Measurements from ENCODE around the gene PES1. TPM values are rescaled to one million over a fixed set of nuclear protein-coding genes. Genes with fewer than 3 reads are reported as not detected.

The PES1 gene
- total RNA-seq, 6 donors from 2014 or later = 27.2 to 66.9 (median 56.9) TPM

DNA sequence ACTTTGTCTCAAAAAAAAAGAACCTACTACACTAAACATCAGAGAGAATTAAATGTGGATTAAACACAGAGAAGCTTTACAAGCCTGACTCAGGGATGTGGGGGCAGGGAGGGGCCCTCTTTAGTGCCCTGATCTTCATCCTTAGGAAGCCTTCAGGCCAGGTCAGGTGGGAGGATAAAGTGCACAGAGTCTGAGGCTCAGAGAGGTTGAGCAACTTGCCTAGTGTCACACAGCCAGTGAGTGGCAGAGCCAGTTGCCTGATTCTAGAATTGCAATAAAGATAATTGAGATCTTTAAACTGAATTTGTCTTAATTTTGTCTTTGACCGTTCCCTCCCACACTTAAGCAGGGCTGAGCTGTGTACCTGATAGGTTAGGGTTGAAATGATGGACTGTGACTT lies 52.3 kb downstream of the PES1 start:
- TF ChIP-seq POLR2AphosphoS5 (IDR thresholded peaks at IDR 0.05) (no peak), CTCF (IDR thresholded peaks at IDR 0.05) (no peak), POLR2A (IDR thresholded peaks at IDR 0.05) (no peak), EP300 (IDR thresholded peaks at IDR 0.05) (no peak)
- 79 to 100% methylated on average over 1 of the region's 1 CpG for WGBS, 2 donors
- Histone ChIP-seq H3K27me3 (peaks cover 0 to 4% (median 0%) of the 10 kb centered on the region in 4 donors), H3K36me3 (no peaks in the 10 kb centered on the region), H3K4me3 (no peak overlapping the region), H3K9me3 (no peaks in the 10 kb centered on the region), H3K27ac (no peak overlapping the region), H3K4me1 (peaks cover 4 to 12% (median 6%) of the 10 kb centered on the region in 4 donors)
- ATAC-seq (ENCODE audit: low FRiP score in 2 of 2) (no peak), DNase-seq (no peak)

GRCh38 chr22:30538280-30538679 lies 53.4 kb downstream of the PES1 start:
- TF ChIP-seq POLR2A (IDR thresholded peaks at IDR 0.05) = no peak
- no peak for TF ChIP-seq POLR2AphosphoS5 (IDR thresholded peaks at IDR 0.05)
- TF ChIP-seq EP300 (IDR thresholded peaks at IDR 0.05) = no peak
- TF ChIP-seq CTCF (IDR thresholded peaks at IDR 0.05) = no peak
- no peak for ATAC-seq (ENCODE audit: low FRiP score in 2 of 2)
- no peaks in the 10 kb centered on the region for H3K9me3 ChIP-seq
- H3K4me1 ChIP-seq = peaks cover 4 to 12% (median 6%) of the 10 kb centered on the region in 4 donors
- DNase-seq = no peak
- 90 to 94% methylated on average over 6 of the region's 6 CpGs for WGBS, 2 donors
- H3K36me3 ChIP-seq = no peaks in the 10 kb centered on the region
- H3K27me3 ChIP-seq = peaks cover 0 to 4% (median 0%) of the 10 kb centered on the region in 4 donors
- no peak overlapping the region for H3K4me3 ChIP-seq
- no peak overlapping the region for H3K27ac ChIP-seq

- Histone ChIP-seq H3K9me3 (no peaks in the 10 kb centered on the region), H3K27ac (no peak overlapping the region), H3K27me3 (peaks cover 0 to 4% (median 0%) of the 10 kb centered on the region in 4 donors), H3K4me3 (no peak overlapping the region), H3K36me3 (no peaks in the 10 kb centered on the region), H3K4me1 (peaks cover 0 to 6% (median under 1%) of the 10 kb centered on the region in 4 donors)
- no peak for ATAC-seq (ENCODE audit: low FRiP score in 2 of 2)
- DNase-seq = no peak
- WGBS, 2 donors = 86 to 92% methylated on average over 8 to 9 of the region's 9 CpGs
- no peak for TF ChIP-seq POLR2A (IDR thresholded peaks at IDR 0.05)
- no peak for TF ChIP-seq POLR2AphosphoS5 (IDR thresholded peaks at IDR 0.05)
- no peak for TF ChIP-seq CTCF (IDR thresholded peaks at IDR 0.05)
- no peak for TF ChIP-seq EP300 (IDR thresholded peaks at IDR 0.05)
These were observed 54.5 kb downstream of the PES1 start for GRCh38 chr22:30537083-30537731.

- 84 to 90% methylated on average over 4 of the region's 4 CpGs for WGBS, 2 donors
- TF ChIP-seq POLR2AphosphoS5 (IDR thresholded peaks at IDR 0.05) = no peak
- TF ChIP-seq POLR2A (IDR thresholded peaks at IDR 0.05) = no peak
- no peak for TF ChIP-seq EP300 (IDR thresholded peaks at IDR 0.05)
- TF ChIP-seq CTCF (IDR thresholded peaks at IDR 0.05) = no peak
- Histone ChIP-seq H3K4me3 (no peak overlapping the region), H3K9me3 (no peaks in the 10 kb centered on the region), H3K36me3 (no peaks in the 10 kb centered on the region), H3K27ac (no peak overlapping the region), H3K27me3 (peaks cover 0 to 4% (median 0%) of the 10 kb centered on the region in 4 donors), H3K4me1 (no peaks in the 10 kb centered on the region)
- ATAC-seq (ENCODE audit: low FRiP score in 2 of 2) (no peak), DNase-seq (no peak)
These were observed 56.5 kb downstream of the PES1 start for GRCh38 chr22:30535182-30535581.
